ENCODE results near the gene EIF4B. TPM values are rescaled to one million over a fixed set of nuclear protein-coding genes. Genes with fewer than 3 reads are reported as not detected.

The EIF4B gene
- total and polyA plus RNA-seq, 4 donors = 147 to 439 (median 306) TPM

DNA sequence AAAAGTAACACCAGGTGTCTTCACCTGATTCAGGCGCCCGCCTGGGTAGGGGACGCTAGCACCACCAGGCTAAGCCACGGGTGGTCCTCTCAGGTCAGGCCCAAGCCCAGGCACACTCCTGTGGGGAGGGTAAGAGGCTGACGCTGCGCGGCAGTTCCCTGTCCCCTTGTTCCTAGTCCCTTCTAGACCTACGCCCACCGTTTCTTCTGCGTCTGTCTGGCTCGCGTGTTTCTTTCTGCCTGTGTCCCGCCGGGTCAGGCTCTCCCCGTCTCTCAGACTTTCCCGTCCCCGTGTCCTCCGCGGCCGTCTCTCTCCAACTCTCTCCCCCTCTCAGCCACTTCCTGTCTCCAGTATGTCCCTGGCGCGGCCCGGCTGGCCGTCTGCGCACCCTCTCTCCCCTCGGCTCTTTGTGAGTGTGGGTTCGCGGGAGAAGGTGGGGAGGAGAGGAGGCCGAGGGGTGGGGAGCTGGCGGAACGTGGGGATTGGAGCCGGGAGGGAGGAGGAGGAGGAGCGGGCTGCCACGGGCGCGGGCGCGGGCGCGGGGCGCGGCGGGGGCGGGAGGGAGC, 40.5 kb downstream of the EIF4B start:
- intact Hi-C loops (cut with DNase I) = no loop called here
- WGBS, 2 donors = 0 to 1% methylated on average over 27 to 44 of the region's 44 CpGs
- Histone ChIP-seq H3K36me3 (ENCODE audit: control insufficient read depth in 1 of 2, insufficient read depth in 2 of 2, low read length in 1 of 2) (no peaks in the 10 kb centered on the region), H3K4me3 (ENCODE audit: low read length in 2 of 2) (peak overlapping the region; percentile 33 to 62), H3K27ac (ENCODE audit: low read depth in 1 of 2, low read length in 2 of 2) (peak overlapping the region; percentile 94 to 98), H3K4me1 (ENCODE audit: control insufficient read depth in 1 of 2, insufficient read depth in 2 of 2, low read length in 2 of 2) (no peaks in the 10 kb centered on the region), H3K9me3 (ENCODE audit: control insufficient read depth, low read length) (no peaks in the 10 kb centered on the region), H3K27me3 (ENCODE audit: control insufficient read depth in 1 of 2, insufficient read depth in 2 of 2, low read length in 1 of 2) (no peaks in the 10 kb centered on the region)
- ATAC-seq (ENCODE audit: low FRiP score) (peak; percentile 70), DNase-seq (peak; percentile 93 to 96)

DNA sequence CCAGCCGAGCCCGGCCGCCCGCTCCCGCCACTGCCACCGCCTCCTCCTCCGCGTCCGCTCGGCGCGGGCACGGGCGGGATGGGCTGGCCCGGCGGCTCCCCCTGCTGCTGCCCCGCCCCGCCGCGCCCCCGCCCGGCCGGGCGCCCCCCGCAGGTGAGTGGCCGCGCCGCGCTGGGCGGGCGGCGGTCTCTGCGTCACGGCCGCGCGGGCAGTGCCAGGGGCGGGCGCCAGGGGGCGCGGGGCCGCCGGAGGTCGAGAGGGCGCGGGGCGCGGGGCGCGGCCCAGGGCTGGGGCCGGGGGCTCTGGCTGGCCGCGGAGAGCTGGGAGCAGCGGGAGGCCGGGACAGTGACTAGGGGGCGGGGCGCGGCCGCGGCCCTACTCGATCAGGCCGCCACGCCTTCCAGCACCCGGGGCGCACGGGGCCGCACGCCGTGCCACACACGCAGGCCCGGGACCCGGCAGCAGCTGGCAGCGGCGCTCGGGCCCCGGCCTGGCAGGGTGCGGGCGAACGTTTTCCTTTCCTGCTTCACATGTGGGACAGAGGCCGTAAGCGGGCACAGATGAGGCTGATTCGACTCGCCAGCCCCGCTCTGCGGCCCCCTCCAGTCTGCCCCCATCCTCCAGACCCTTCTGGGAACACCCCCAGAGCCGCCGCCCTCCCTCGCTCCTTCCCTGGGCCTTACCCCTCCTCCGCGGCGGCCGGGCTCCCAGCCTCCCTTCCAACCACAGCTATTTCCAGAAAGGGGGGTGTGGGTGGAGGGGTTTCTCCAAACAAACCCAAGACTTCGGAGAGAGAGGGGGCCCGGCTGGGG, 41.2 kb downstream of the EIF4B start:
- H3K4me1 ChIP-seq (ENCODE audit: control insufficient read depth in 1 of 2, insufficient read depth in 2 of 2, low read length in 2 of 2) = no peaks in the 10 kb centered on the region
- no peaks in the 10 kb centered on the region for H3K27me3 ChIP-seq (ENCODE audit: control insufficient read depth in 1 of 2, insufficient read depth in 2 of 2, low read length in 1 of 2)
- WGBS, 2 donors = 1% methylated on average over 22 to 94 of the region's 94 CpGs
- peak overlapping the region; percentile 94 to 97 for H3K27ac ChIP-seq (ENCODE audit: low read depth in 1 of 2, low read length in 2 of 2)
- DNase-seq = peak; percentile 90 to 93
- H3K9me3 ChIP-seq (ENCODE audit: control insufficient read depth, low read length) = no peaks in the 10 kb centered on the region
- intact Hi-C loops (cut with DNase I) = no loop called here
- peak; percentile 40 for ATAC-seq (ENCODE audit: low FRiP score)
- no peaks in the 10 kb centered on the region for H3K36me3 ChIP-seq (ENCODE audit: control insufficient read depth in 1 of 2, insufficient read depth in 2 of 2, low read length in 1 of 2)
- H3K4me3 ChIP-seq (ENCODE audit: low read length in 2 of 2) = peak overlapping the region; percentile 33 to 62

DNA sequence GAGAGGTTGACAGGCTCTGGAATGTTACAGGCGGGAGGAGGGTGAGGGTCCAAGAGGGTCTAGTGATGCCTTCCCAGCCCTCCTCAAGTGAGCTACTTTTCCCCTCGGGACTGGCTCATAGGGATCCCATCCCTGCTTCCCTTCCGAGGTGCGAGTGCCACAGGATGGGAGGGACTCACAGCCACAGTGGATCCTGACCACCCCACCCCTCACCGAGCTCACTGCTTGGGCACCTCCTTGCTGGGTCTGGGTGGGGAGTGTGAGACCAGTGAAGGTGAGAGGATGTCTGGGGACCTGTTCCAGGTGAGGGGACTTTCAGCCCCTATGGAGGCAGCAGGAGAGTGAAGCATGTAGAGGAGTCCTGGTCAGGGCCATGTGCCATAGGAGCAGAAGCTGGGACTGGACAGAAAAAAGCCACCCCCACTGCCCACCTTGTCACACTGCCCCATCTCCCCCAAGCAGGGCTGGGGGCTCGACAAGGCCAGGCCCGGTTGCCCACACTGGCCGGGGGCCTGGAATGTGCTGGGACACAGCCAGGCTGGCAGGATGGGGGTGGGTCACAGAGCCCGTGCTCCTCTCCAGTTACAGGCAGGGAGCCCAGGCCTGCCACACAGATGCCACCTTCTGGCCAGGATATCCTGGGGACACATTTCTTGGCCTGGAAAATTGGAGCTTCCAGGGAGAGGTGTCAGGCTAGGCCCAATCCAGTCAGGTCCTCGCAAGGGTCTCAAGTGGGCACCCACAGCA, 42.0 kb downstream of the EIF4B start:
- H3K36me3 ChIP-seq (ENCODE audit: control insufficient read depth in 1 of 2, insufficient read depth in 2 of 2, low read length in 1 of 2) = no peaks in the 10 kb centered on the region
- DNase-seq = peak; percentile 87 to 90
- no peaks in the 10 kb centered on the region for H3K27me3 ChIP-seq (ENCODE audit: control insufficient read depth in 1 of 2, insufficient read depth in 2 of 2, low read length in 1 of 2)
- no peaks in the 10 kb centered on the region for H3K4me1 ChIP-seq (ENCODE audit: control insufficient read depth in 1 of 2, insufficient read depth in 2 of 2, low read length in 2 of 2)
- intact Hi-C loops (cut with DNase I) = no loop called here
- WGBS, 2 donors = 4 to 6% methylated on average over 10 of the region's 10 CpGs
- peak overlapping the region; percentile 94 to 97 for H3K27ac ChIP-seq (ENCODE audit: low read depth in 1 of 2, low read length in 2 of 2)
- ATAC-seq (ENCODE audit: low FRiP score) = no peak
- no peaks in the 10 kb centered on the region for H3K9me3 ChIP-seq (ENCODE audit: control insufficient read depth, low read length)
- peak overlapping the region in 1 of 2 donors; percentile 33 for H3K4me3 ChIP-seq (ENCODE audit: low read length in 2 of 2)

DNA sequence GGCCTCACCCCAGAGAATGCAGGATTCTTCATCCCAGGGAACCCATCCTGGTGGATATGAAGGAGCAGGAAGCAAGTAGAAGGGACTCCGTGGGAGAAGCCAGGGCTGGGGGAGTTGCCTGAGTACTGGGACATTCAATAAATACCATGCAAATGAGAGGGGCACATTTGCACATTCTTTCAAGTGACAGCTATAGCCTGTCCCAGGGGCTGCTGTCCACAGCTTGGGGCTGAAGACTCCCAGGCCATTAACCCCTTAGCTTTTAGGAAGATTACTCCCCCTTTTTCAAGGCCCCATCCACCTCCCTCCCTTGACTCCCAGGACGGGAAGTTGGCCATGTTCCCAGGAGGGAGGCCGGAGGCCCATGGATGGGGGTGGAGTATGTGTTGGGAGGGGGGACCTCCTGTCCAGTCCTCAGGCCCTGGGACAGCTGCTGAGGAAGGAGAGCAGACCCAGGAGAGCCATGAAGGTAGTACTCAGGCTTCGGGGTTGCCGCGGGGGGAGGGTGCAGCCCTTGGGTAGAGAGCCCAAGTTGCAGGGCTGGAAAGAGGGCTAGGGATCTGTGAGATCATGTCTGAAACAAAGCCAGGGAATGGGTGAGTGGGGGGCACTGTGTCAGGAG, 42.6 kb downstream of the EIF4B start:
- Histone ChIP-seq H3K27ac (ENCODE audit: low read depth in 1 of 2, low read length in 2 of 2) (peak overlapping the region; percentile 94 to 97), H3K9me3 (ENCODE audit: control insufficient read depth, low read length) (no peaks in the 10 kb centered on the region), H3K4me1 (ENCODE audit: control insufficient read depth in 1 of 2, insufficient read depth in 2 of 2, low read length in 2 of 2) (no peaks in the 10 kb centered on the region), H3K36me3 (ENCODE audit: control insufficient read depth in 1 of 2, insufficient read depth in 2 of 2, low read length in 1 of 2) (no peaks in the 10 kb centered on the region), H3K4me3 (ENCODE audit: low read length in 2 of 2) (peak overlapping the region in 1 of 2 donors; percentile 58), H3K27me3 (ENCODE audit: control insufficient read depth in 1 of 2, insufficient read depth in 2 of 2, low read length in 1 of 2) (no peaks in the 10 kb centered on the region)
- intact Hi-C loops (cut with DNase I) = no loop called here
- ATAC-seq (ENCODE audit: low FRiP score) = no peak
- DNase-seq = peak; percentile 74 to 83
- WGBS, 2 donors = 7 to 8% methylated on average over 6 of the region's 6 CpGs

DNA sequence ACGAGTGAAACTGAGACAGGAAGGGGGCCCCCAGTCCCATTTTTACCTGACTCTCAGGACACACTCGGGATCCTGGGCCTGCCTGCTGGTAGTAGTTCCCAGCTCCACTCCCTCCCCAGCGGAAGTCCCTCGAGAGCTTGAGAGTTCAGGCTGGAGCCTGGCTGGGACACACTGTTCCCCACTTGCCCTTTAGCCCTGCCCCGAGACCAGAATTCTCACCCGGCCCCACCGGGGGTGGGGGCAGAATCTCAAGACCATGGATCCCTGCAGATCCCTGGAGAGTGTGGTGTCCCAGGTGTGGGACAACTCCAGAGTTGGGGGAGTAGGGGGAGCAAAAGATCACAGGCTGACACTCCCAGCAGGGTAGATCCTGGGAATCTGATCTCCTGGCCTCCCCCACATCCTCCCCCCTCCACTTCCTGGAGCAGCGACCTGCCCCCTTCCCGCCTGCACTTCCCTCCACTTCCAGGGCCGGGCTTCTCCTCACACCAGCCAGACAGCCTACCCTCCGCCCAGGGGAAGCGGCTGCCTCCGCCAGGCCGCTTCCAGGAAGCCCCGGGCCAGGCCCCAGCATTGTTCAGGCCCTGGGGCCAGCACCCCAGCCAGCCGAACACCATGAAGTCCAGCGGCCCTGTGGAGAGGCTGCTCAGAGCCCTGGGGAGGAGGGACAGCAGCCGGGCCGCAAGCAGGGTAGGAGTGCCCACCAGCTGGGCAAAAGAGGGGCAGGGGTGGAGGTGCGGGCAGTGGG, 43.5 kb downstream of the EIF4B start, which contains the start of gene TNS2:
Gene TNS2, plus strand, starts transcription at position 495 of the 748 bp plus-strand sequence. Its CDS starts 121 bp downstream, at position 616.
- 2 to 4% methylated on average over 20 of the region's 20 CpGs for WGBS, 2 donors
- peak within 1 kb of the TSS; percentile 58 to 69 for H3K4me3 ChIP-seq (ENCODE audit: low read length in 2 of 2)
- peak; percentile 87 to 88 for DNase-seq
- peak within 1 kb of the TSS; percentile 94 to 97 for H3K27ac ChIP-seq (ENCODE audit: low read depth in 1 of 2, low read length in 2 of 2)
- no peaks in the 10 kb centered on the region for H3K9me3 ChIP-seq (ENCODE audit: control insufficient read depth, low read length)
- no peaks in the 10 kb centered on the region for H3K4me1 ChIP-seq (ENCODE audit: control insufficient read depth in 1 of 2, insufficient read depth in 2 of 2, low read length in 2 of 2)
- ATAC-seq (ENCODE audit: low FRiP score) = peak; percentile 8
- no peaks in the 10 kb centered on the region for H3K36me3 ChIP-seq (ENCODE audit: control insufficient read depth in 1 of 2, insufficient read depth in 2 of 2, low read length in 1 of 2)
- H3K27me3 ChIP-seq (ENCODE audit: control insufficient read depth in 1 of 2, insufficient read depth in 2 of 2, low read length in 1 of 2) = no peaks in the 10 kb centered on the region
- intact Hi-C loops (cut with DNase I) = no loop called here

DNA sequence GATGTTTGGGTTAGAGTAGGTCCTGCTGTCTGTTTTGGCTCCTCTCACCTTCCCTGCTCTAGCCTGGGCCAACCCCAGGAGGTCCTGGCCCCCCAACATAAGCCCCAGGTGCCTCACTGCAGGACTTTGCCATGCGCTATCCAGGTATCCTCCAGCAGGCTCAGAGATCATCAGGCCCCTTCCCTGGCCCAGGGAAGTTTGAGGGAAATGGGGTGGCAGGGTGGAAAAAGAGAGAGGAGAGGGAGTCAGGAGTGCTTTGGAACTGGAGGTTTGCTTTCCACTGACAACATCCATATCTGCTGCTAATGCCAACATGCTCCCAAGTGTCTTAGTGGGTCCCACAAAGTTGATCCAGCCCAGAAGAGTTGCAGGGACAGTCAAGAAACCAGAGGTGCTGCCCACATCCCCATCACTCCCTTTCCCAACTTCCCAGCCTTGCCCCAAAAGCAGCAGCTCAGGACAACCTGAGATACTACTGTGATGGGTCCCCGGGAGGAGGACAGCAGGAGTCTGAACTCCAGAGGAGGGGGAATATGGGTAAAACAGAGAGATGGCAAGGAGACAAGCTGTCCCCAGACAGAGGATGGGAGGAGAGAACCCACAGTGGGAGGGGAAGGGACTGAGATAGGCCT, 44.3 kb downstream of the EIF4B start:
- intact Hi-C loops (cut with DNase I) = no loop called here
- Histone ChIP-seq H3K4me1 (ENCODE audit: control insufficient read depth in 1 of 2, insufficient read depth in 2 of 2, low read length in 2 of 2) (no peaks in the 10 kb centered on the region), H3K27ac (ENCODE audit: low read depth in 1 of 2, low read length in 2 of 2) (peak overlapping the region; percentile 57 to 97), H3K36me3 (ENCODE audit: control insufficient read depth in 1 of 2, insufficient read depth in 2 of 2, low read length in 1 of 2) (no peaks in the 10 kb centered on the region), H3K27me3 (ENCODE audit: control insufficient read depth in 1 of 2, insufficient read depth in 2 of 2, low read length in 1 of 2) (no peaks in the 10 kb centered on the region), H3K4me3 (ENCODE audit: low read length in 2 of 2) (peak overlapping the region; percentile 58 to 69), H3K9me3 (ENCODE audit: control insufficient read depth, low read length) (no peaks in the 10 kb centered on the region)
- WGBS, 2 donors = 50 to 56% methylated on average over 2 of the region's 2 CpGs
- DNase-seq (no peak), ATAC-seq (ENCODE audit: low FRiP score) (no peak)

DNA sequence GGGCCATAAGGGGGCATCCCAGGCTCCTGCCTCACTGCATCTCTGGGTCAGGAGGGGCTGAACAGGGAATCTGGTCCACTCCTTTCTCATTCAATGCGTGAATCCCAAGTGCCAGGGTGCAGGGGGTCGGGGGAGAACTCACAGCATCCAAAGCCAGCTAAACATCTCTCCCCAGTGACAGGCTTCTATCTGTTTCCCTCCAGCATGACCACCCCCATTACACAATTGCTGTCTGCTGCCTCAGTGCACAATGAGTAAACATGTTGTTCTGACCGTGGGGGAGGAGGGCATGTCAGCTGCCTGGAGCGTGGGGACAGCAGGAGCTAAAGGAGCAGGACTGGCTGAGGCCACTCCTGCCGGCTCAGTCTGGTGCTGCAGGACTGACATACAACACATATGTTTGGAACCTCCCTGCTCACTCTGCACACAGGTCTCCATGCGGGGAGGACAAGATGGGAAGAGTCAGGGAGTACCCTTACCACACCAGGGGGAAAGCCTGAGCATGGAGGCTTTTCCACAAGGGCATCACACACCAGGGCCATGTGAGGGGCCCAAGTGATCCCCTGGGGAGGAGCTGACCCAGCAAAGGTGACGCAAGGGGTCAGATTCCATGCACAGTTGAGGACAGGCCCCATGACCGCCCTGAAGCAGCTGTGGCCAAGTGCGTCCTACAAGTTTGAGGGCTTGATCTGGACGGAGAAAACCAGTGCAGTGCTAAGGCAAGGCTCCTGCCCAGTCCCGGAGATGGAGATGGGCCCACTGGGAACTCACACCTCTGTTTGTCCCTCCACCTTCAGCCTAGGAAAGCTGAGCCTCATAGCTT, 45.0 kb downstream of the EIF4B start:
- Histone ChIP-seq H3K9me3 (ENCODE audit: control insufficient read depth, low read length) (no peaks in the 10 kb centered on the region), H3K4me3 (ENCODE audit: low read length in 2 of 2) (peak overlapping the region; percentile 12 to 58), H3K27ac (ENCODE audit: low read depth in 1 of 2, low read length in 2 of 2) (peak overlapping the region in 1 of 2 donors; percentile 97), H3K27me3 (ENCODE audit: control insufficient read depth in 1 of 2, insufficient read depth in 2 of 2, low read length in 1 of 2) (no peaks in the 10 kb centered on the region), H3K4me1 (ENCODE audit: control insufficient read depth in 1 of 2, insufficient read depth in 2 of 2, low read length in 2 of 2) (no peaks in the 10 kb centered on the region), H3K36me3 (ENCODE audit: control insufficient read depth in 1 of 2, insufficient read depth in 2 of 2, low read length in 1 of 2) (no peaks in the 10 kb centered on the region)
- intact Hi-C loops (cut with DNase I) = no loop called here
- ATAC-seq (ENCODE audit: low FRiP score) (peak; percentile 1), DNase-seq (peak; percentile 79 to 85)
- 7 to 13% methylated on average over 11 of the region's 11 CpGs for WGBS, 2 donors

All from aorta (tissue), 5 donors.